SJSA1 (cell line): ENCODE results near the gene TMPRSS6. TPM values are rescaled to one million over a fixed set of nuclear protein-coding genes. Genes with fewer than 3 reads are reported as not detected.
"Not testable (repeated sequence)": the region's sequence is repeated elsewhere in the genome, so short reads cannot be mapped to it uniquely, and the experiment has no call there.

ENCODE experiments used
- DNase-seq, 2 experiments: peaks; one replicate each; pipeline ENCODE4 v3.0.0-alpha.2; 2015 to 2020; ENCODE audit warnings: low spot score in 2 of 2, low read depth in 1 of 2
- H3K27ac ChIP-seq: fragments of 250-450 bp; sonication (Bioruptor Pico); 2 replicates; pipeline ENCODE4 v1.5.1; 2020; ENCODE audit warnings: mild to moderate bottlenecking, moderate library complexity
- H3K27me3 ChIP-seq: fragments of 250-450 bp; sonication (Bioruptor Pico); replicated peaks from 2 replicates; pipeline ENCODE4 v1.5.1; 2020; ENCODE audit warnings: mild to moderate bottlenecking, moderate library complexity
- H3K36me3 ChIP-seq: fragments of 250-450 bp; sonication (Bioruptor Pico); 2 replicates; pipeline ENCODE4 v1.5.1; 2020; ENCODE audit warnings: mild to moderate bottlenecking
- H3K4me1 ChIP-seq: fragments of 250-450 bp; sonication (Bioruptor Pico); replicated peaks from 2 replicates; pipeline ENCODE4 v1.6.1; 2021; ENCODE audit warnings: mild to moderate bottlenecking
- H3K4me3 ChIP-seq: fragments of 250-450 bp; sonication (Bioruptor Pico); 2 replicates; pipeline ENCODE4 v1.5.1; 2020; ENCODE audit warnings: mild to moderate bottlenecking
- H3K9me3 ChIP-seq: fragments of 250-450 bp; sonication (Bioruptor Pico); replicated peaks from 2 replicates; pipeline ENCODE4 v1.5.1; 2020; ENCODE audit warnings: mild to moderate bottlenecking
- total RNA-seq: library from RNA; depleted of rRNA; stranded (reverse); fragments of >200 nt; shearing (Covaris generic); gene quantifications from 2 replicates; pipeline ENCODE4 v1.2.3, GENCODE V29; 2014

TMPRSS6 gene
- total RNA-seq, 1 experiment from 2014 or later, result not detected

GRCh38 chr22:37082251-37082873 is 27.2 kb downstream of the TMPRSS6 start:
- no peak for DNase-seq
- H3K4me3 ChIP-seq, result no peak overlapping the region
- no peaks in the 10 kb centered on the region for H3K36me3 ChIP-seq
- H3K27ac ChIP-seq, result no peak overlapping the region
- no peaks in the 10 kb centered on the region for H3K4me1 ChIP-seq
- no peaks in the 10 kb centered on the region for H3K9me3 ChIP-seq
- H3K27me3 ChIP-seq, result peaks cover 10% of the 10 kb centered on the region

GRCh38 chr22:37080838-37081237 is 28.7 kb downstream of the TMPRSS6 start:
- Histone ChIP-seq H3K27me3 (peaks cover 23% of the 10 kb centered on the region), H3K9me3 (no peaks in the 10 kb centered on the region)

DNA sequence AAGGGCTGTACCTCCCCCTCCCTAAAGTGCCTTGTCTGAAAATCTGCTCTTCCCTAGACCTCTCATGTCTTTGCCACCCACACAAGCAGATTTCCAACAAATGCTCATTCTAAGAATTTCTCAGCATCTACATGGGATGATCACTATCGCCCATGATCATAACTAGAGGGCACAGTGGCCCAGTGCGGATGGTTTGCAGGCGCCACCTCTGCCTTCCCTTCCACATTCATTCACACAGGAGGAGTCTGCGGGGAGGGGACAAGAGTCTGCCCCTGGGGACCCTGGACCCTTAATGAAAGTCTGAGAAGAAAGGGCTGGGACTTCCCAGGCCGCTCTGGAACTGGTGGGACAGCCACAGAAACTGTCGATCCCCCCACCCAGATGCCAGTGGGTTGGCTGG is 29.1 kb downstream of the TMPRSS6 start:
- Histone ChIP-seq H3K9me3 (no peaks in the 10 kb centered on the region), H3K27ac (no peak overlapping the region), H3K36me3 (no peaks in the 10 kb centered on the region), H3K27me3 (peaks cover 27% of the 10 kb centered on the region), H3K4me3 (no peak overlapping the region), H3K4me1 (no peaks in the 10 kb centered on the region)
- DNase-seq, result no peak

More at GRCh38 chr22:37080838-37081237, 28.7 kb downstream of the TMPRSS6 start:
- no peak overlapping the region for H3K4me3 ChIP-seq
- DNase-seq, result no peak
- no peak overlapping the region for H3K27ac ChIP-seq
- H3K36me3 ChIP-seq, result no peaks in the 10 kb centered on the region
- H3K4me1 ChIP-seq, result no peaks in the 10 kb centered on the region

GRCh38 chr22:37079668-37080171 is 29.8 kb downstream of the TMPRSS6 start:
- no peak overlapping the region for H3K4me3 ChIP-seq
- H3K27ac ChIP-seq, result no peak overlapping the region
- peaks cover 34% of the 10 kb centered on the region for H3K27me3 ChIP-seq
- H3K9me3 ChIP-seq, result no peaks in the 10 kb centered on the region
- no peak for DNase-seq
- H3K4me1 ChIP-seq, result no peaks in the 10 kb centered on the region
- H3K36me3 ChIP-seq, result no peaks in the 10 kb centered on the region

GRCh38 chr22:37079158-37079557 is 30.4 kb downstream of the TMPRSS6 start:
- H3K27ac ChIP-seq, result no peak overlapping the region
- H3K9me3 ChIP-seq, result no peaks in the 10 kb centered on the region

DNA sequence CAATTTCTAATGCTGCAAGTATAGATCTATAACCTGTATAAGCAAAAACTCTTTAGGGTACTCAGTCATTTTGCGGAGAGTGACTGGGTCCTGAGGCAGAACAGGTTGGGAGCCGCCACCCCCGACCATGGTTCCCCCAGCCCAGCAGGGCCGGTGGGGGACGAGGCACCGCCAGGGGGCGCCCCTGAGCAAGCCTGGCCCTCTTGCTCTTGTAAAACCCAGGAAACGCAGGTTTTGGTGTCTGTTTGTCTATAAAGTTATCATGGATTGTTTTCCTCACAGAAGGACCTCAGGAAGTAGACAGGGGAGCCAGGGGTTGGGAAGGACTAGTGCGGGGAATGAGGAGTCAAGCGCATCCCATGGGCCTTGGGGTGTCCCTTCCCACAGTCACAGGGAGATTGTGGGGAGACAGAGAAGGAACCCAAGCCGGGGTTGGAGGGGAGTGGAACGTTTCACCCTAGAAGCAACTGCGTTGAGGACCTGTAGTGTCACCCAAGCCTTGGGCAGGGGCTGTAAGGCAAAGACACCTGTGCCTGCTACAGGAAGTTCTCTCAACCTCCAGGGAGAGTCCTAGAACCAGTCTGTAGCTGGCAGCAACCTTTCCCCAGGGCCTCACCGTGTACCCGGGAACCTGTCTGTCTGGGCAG is 31.6 kb downstream of the TMPRSS6 start:
- H3K27me3 ChIP-seq, result peaks cover 36% of the 10 kb centered on the region
- peak in 1 of 2 experiments; percentile 20 for DNase-seq
- no peaks in the 10 kb centered on the region for H3K36me3 ChIP-seq

More at GRCh38 chr22:37079158-37079557, 30.4 kb downstream of the TMPRSS6 start:
- H3K36me3 ChIP-seq, result no peaks in the 10 kb centered on the region
- peaks cover 36% of the 10 kb centered on the region for H3K27me3 ChIP-seq
- no peak overlapping the region for H3K4me3 ChIP-seq
- DNase-seq, result no peak
- no peaks in the 10 kb centered on the region for H3K4me1 ChIP-seq

GRCh38 chr22:37075822-37076433 is 33.6 kb downstream of the TMPRSS6 start:
- H3K9me3 ChIP-seq, result no peaks in the 10 kb centered on the region
- H3K27me3 ChIP-seq, result peaks cover 33% of the 10 kb centered on the region
- H3K4me1 ChIP-seq, result no peaks in the 10 kb centered on the region
- H3K36me3 ChIP-seq, result no peaks in the 10 kb centered on the region
- no peak for DNase-seq
- no peak overlapping the region for H3K27ac ChIP-seq
- H3K4me3 ChIP-seq, result no peak overlapping the region

More for the DNA sequence above, 31.6 kb downstream of the TMPRSS6 start:
- no peaks in the 10 kb centered on the region for H3K4me1 ChIP-seq
- H3K9me3 ChIP-seq, result no peaks in the 10 kb centered on the region
- no peak overlapping the region for H3K27ac ChIP-seq
- no peak overlapping the region for H3K4me3 ChIP-seq

- no peak overlapping the region for H3K4me3 ChIP-seq
- H3K9me3 ChIP-seq, result no peaks in the 10 kb centered on the region
- peaks cover 33% of the 10 kb centered on the region for H3K27me3 ChIP-seq
- no peak for DNase-seq
- no peaks in the 10 kb centered on the region for H3K36me3 ChIP-seq
- no peaks in the 10 kb centered on the region for H3K4me1 ChIP-seq
- no peak overlapping the region for H3K27ac ChIP-seq
Observed at GRCh38 chr22:37075046-37075445, 34.5 kb downstream of the TMPRSS6 start.

DNA sequence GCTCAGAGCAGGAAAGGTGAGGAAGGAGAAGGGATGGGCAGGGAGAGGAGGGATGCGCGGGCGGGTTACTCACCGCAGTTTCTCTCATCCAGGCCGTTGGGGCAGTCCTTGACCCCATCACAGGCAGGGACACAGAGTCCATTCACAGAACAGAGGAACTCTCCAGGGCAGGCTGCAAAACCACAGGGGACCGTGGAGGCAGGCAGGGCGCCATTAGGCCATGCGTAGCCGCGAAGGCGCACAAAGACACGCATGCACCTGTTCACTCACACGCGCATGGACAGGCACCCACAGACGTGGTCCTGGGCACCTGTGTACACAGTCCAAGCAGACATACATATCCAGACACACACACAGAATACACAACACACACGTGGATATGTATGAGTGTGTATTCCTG is 35.0 kb downstream of the TMPRSS6 start:
- Histone ChIP-seq H3K27ac (no peak overlapping the region), H3K4me1 (no peaks in the 10 kb centered on the region), H3K27me3 (peaks cover 34% of the 10 kb centered on the region), H3K4me3 (no peak overlapping the region), H3K36me3 (no peaks in the 10 kb centered on the region), H3K9me3 (no peaks in the 10 kb centered on the region)
- DNase-seq, result no peak

- H3K27me3 ChIP-seq, result peaks cover 39% of the 10 kb centered on the region
- H3K4me1 ChIP-seq, result no peaks in the 10 kb centered on the region
- H3K9me3 ChIP-seq, result no peaks in the 10 kb centered on the region
- H3K4me3 ChIP-seq, result no peak overlapping the region
- no peaks in the 10 kb centered on the region for H3K36me3 ChIP-seq
- DNase-seq, result no peak
- no peak overlapping the region for H3K27ac ChIP-seq
Observed at GRCh38 chr22:37072673-37073072, 36.8 kb downstream of the TMPRSS6 start.

DNA sequence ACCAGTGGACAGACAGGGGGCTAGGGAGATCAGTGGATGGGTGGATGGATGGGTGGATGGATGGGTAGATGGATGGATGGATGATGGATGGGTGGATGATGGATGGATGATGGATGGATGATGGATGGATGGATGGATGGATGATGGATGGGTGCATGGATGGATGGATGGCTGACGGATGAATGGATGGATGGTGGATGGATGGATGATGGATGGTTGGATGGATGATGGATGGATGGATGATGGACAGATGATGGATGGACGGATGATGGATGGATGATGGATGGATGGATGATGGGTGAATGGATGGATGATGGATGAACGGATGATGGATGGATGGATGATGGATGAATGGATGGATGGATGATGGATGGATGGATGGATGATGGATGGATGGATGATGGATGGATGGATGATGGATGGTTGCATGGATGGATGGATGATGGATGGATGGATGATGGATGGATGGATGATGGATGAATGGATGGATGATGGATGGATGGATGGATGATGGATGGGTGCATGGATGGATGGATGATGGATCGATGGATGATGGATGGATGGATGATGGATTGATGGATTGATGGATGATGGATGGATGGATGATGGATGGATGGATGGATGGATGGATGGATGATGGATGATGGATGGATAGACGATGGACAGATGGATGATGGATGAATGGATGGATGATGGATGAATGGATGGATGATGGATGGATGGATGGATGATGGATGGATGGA is 37.5 kb downstream of the TMPRSS6 start:
- not testable (repeated sequence) for DNase-seq, H3K36me3 ChIP-seq, H3K27ac ChIP-seq, H3K4me3 ChIP-seq, H3K9me3 ChIP-seq, H3K4me1 ChIP-seq
- peaks cover 34% of the 10 kb centered on the region for H3K27me3 ChIP-seq

GRCh38 chr22:37070744-37071143 is 38.8 kb downstream of the TMPRSS6 start:
- H3K36me3 ChIP-seq, result no peaks in the 10 kb centered on the region
- DNase-seq, result no peak
- no peaks in the 10 kb centered on the region for H3K4me1 ChIP-seq
- H3K9me3 ChIP-seq, result no peaks in the 10 kb centered on the region
- H3K27me3 ChIP-seq, result peaks cover 24% of the 10 kb centered on the region
- no peak overlapping the region for H3K4me3 ChIP-seq
- no peak overlapping the region for H3K27ac ChIP-seq

DNA sequence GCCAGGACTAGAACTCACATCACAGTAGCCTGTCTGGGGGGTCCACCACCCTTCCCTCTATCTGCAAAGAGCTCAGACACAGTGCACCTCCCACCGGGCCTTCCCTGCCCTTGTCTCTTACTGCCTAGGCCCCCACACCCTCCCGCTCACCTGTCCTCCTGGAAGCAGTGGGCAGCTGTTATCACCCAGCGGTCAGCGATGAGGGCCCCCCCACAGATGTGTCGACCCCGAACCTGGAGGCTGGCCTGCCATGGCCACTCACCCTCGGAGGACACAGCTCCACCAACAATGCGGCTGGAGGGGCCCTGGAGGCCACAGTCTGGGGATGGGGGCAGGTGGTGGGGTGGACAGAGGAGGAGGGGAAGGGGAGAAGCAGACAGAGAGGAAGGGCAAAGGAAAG is 39.2 kb downstream of the TMPRSS6 start:
- H3K27ac ChIP-seq, result no peak overlapping the region
- H3K36me3 ChIP-seq, result no peaks in the 10 kb centered on the region
- H3K27me3 ChIP-seq, result peaks cover 20% of the 10 kb centered on the region
- no peaks in the 10 kb centered on the region for H3K9me3 ChIP-seq
- no peaks in the 10 kb centered on the region for H3K4me1 ChIP-seq
- no peak for DNase-seq
- H3K4me3 ChIP-seq, result no peak overlapping the region
